ENCODE data around the gene TMEM244.

DNA sequence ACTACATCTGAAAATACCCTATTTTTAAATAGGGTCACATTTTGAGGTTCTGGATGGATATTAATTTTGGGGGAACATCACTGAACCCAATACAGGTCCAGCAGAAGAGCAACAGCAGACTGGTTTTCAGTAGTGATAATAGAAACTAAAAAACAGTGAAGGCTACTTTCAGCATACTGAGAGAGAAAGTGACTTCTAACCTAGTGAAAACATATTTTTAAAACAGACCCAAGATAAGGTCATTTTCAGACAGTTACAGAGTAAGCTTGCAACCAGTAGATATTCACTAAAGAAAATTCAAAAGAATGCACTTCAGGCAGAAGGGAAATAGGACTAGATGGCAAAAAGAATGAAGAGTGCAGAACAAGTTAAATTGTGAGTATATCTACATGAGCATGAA lies 42.0 kb upstream of the TMEM244 start:
- TF ChIP-seq GATA2 (IDR thresholded peaks at IDR 0.05; ENCODE audit: low read depth, low read length) (no peak), GATA3 (IDR thresholded peaks at IDR 0.05; ENCODE audit: low read depth, low read length) (no peak)
